ENCODE measurements around the gene ADIRF.
"Not testable (repeated sequence)": the region's sequence is repeated elsewhere in the genome, so short reads cannot be mapped to it uniquely, and the experiment has no call there.

ADIRF gene

GRCh38 chr10:87020056-87020455 is 51.8 kb downstream of the ADIRF start, which contains the start of gene FAM25A:
FAM25A (plus strand) TSS chr10:87020294; CDS start chr10:87020325, 31 bp downstream.
- not testable (repeated sequence) for DNase-seq (ENCODE audit: low read depth in 3 of 3)

Measured in stimulated activated CD4-positive, alpha-beta T cell treated with anti-CD3 and anti-CD28 coated beads, TNF-alpha, amount 100 ng/mL, for 48 hours (primary cell).